Measurements from ENCODE around the gene GRK5.
"Not testable (repeated sequence)": the region's sequence is repeated elsewhere in the genome, so short reads cannot be mapped to it uniquely, and the experiment has no call there.

The GRK5 gene

DNA sequence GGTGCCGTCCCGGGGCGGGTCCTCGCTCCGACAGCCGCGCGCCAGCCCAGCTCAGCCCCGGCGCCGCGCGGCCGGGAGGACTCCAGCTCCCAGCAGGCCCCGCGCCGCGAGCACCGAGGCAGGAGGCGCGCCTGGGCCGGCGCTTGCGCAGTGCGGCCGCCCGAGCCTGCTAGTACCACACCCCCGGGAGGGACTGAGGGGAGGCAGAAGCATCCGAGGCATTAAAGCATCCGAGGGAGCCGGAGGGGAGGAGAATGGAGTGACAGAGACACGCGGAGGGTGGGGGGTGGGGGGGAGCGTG lies at the start of gene GRK5:
Gene GRK5, plus strand, starts transcription at position 206 of the 301 bp plus-strand sequence. CDS start 347 bp downstream, outside the sequence.
- peak; percentile 87 for DNase-seq

DNA sequence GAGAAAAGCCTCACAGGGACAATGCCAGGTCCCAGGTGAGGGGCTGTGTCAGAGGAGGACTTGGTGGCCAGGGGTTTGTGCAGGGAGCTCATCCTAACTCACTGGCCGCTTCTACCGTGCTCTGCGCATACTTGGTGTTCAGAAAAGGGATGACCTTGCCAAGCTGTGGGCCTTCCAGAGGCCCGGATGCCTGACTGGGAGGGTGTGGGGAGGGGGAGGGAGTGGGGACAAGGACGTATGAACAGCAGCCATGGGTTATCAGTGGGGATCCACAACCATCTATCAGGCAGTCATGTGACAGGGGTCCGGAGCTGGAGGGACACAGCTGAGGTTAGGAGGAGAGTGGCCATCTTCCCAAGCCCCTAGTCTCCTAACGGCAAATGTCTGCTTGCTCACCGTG lies 48.0 kb upstream of the GRK5 start:
- no peak for DNase-seq

- DNase-seq: no peak
Observed at GRCh38 chr10:119161680-119162451, 45.5 kb upstream of the GRK5 start.

- DNase-seq: no peak
Observed at GRCh38 chr10:119162452-119163092, 44.8 kb upstream of the GRK5 start.

DNA sequence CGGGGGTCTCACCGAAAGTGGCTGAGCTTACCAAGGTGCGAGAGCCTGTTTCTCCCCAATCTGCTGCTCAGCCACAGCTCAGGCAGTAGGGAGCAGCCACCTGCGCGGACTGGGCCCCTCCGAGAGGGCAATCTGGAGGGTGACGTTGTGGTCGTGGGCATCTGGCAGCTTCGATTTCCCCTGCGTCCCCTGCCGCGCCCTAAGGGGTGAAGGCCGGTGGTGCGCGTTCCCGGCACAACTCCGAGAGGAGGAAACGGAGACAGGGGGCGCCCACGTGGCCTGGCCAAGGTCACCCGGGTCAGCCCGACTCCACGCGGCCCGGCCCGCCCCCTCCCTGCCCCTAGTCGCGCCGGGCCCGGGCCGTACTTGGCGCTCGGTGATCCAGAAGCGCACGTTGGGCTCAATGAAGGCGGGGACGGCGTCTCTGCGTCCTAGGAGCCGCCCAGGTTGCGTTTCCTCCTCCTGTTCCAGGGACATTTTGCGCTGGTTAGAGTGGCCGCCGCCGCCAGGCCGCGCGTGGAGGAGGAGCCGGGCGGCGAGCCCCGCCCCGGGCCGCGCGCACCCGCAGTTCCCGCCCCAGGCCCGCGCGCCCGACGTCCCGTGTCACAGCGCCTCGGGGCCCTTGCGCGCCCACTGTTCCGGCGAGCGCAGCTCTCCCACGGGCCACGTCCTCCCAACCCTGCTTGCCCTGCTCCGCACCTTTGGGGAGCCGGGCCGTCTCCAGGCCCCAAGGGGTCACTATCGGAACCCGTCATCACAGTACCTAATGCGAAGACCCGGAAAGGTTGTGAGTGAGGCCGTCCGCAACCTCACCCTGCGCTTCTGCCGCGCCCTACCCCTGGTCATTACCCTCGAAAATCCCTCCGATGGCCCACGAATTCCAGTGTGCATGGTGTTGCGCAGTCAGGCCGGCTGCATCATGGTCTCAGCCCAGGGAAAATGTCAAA lies 41.9 kb upstream of the GRK5 start, which contains the start of gene SFXN4:
Gene SFXN4, minus strand, starts transcription at position 544 of the 947 bp plus-strand sequence. Its CDS starts 67 bp downstream, at position 477.
- peak; percentile 62 for DNase-seq

DNA sequence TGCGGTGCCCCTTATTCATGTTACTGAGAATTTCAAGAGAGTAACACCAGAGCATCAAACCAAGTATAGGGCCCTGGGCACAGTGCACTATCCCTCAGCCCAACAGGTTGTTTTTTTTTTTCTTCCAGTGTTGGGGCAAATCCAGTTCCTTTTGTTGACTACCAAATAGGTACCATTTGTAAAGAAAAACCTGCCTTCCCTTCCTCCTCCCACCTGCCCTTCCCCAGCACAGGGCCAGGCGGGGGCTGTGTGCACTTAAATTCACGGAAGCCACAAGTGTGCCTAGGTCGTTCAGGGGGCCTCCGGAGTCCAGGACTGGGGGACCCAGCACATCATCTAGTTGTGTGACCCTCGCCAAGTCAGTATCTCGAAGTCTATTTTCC lies 41.3 kb upstream of the GRK5 start:
- DNase-seq: no peak

- no peak for DNase-seq
Observed at GRCh38 chr10:119166564-119166963, 40.8 kb upstream of the GRK5 start.

- no peak for DNase-seq
Observed at GRCh38 chr10:119167041-119167440, 40.3 kb upstream of the GRK5 start.

GRCh38 chr10:119174109-119174508 lies 33.3 kb upstream of the GRK5 start:
- DNase-seq: no peak

GRCh38 chr10:119176166-119176565 lies 31.2 kb upstream of the GRK5 start:
- no peak for DNase-seq

- no peak for DNase-seq
Observed at GRCh38 chr10:119177708-119178371, 29.5 kb upstream of the GRK5 start.

DNA sequence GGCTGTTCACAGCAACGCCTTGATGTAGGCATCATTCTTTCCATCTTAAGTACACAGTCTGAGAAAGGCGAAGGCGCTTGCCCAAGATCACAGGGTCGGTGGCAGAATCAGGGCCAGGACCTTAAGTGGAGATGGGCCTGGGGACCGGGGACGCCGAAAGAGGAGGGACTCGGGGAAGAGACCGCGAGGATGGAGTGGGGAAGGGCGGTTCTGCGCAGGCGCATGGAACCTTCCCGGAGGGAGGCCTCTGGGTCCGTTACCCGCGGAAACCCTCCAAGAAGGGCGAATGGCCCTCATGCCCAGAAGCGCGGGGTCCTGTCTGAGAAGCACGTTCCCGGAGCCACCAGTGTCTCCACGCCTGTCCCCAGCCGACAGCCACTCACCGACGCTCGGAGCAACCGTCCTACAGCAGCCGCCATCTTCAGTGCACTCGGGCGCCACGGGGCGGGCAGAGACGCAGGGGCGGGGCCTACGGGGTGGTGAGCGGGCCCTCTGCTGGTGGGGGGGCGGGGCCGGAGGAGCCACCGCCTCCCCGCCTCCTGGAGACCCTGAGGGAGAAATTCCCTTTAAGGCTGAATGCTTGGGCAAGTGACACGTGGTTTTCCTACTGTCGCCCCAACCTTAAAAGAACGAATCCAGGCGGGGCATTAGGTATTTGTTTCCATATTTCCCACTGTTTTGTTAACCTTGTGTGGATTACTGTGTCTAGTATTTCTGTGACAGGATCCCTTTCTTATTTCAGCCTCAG lies 28.8 kb upstream of the GRK5 start, which contains the start of gene PRDX3:
Gene PRDX3, minus strand, starts transcription at position 441 of the 748 bp plus-strand sequence. Its CDS starts 22 bp downstream, at position 419.
- peak; percentile 91 for DNase-seq

GRCh38 chr10:119180850-119181400 lies 26.4 kb upstream of the GRK5 start:
- DNase-seq: not testable (repeated sequence)

GRCh38 chr10:119183664-119184412 lies 23.5 kb upstream of the GRK5 start:
- DNase-seq: no peak

DNA sequence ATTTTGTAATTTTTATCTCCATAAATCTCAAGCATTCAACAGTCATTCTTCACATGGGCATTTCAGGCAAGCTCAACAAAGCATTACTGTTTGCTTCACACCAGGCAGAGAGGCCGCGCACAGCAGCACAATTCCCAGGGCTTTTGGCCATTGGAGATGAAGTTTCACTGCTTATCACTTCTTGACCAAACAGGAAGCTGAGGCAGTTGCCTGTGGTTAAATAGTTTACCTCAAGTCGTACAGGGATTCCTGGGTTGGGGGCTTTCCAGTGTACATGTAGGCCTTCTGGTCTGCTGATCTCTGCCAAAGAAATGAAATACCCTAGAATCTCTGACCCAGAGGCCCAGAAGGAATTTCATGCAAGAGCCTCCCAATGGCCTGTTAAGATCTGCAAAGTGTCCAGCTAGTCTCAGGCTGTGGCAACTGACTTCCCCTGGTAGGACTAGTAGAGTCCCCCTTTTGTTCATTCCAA lies 17.5 kb upstream of the GRK5 start:
- DNase-seq: no peak

DNA sequence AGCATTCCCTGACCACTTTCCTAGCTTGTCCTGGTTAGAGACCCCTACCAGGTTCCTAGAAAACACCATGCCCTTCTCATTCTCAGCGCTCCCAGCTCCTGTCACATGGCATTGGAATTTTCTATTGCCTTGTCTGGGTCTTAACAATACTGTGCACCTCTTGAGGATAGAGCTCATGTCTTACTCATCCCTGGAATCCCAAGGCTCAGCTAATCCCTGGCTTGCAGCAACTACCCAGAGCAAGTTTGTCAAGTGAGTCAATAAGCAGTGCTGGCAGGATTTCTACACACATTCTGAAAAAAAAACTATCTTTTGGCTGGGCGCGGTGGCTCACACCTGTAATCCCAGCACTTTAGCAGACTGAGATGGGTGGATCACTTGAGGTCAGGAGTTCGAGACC lies 17.0 kb upstream of the GRK5 start:
- DNase-seq: no peak

DNA sequence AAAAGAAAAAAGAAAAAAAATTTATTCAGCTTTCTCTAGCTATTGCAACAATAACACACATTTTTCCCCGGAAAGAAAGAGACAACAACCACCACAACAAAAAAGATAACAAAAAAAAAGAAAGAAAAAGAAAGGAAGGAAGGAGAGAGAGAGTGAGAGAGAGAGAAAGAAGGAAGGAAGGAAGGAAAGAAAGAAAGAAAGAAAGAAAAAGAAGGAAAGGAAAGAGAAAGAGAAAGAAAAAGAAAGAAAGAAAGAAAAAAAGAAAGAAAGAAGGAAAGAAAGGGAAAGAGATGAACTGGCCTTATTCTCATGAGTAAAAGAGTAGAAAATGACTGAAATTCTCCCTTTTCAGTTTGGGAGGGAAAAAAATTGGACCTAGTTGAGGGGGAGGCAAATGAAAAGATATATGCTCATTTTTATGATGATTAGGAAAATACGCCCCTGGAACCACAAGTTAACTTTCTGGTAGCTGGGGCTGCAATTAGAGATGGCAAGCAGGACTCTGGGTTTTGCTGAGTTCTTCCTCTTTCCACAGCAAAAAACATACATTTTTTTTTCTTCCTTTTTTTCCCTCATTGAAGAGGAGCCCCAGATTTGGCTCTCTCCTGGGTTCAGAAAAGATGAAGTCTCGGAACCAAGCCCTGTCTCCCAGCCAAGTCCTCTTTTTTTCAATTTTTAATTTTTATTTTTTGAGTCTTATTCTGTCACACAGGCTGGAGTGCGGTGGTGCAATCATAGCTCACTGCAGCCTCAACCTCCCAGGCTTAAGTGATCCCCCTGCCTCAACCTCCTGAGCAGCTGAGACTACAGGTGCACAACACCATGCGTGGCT lies 16.2 kb upstream of the GRK5 start:
- DNase-seq: no peak

- no peak for DNase-seq
Observed at GRCh38 chr10:119191881-119192280, 15.5 kb upstream of the GRK5 start.

DNA sequence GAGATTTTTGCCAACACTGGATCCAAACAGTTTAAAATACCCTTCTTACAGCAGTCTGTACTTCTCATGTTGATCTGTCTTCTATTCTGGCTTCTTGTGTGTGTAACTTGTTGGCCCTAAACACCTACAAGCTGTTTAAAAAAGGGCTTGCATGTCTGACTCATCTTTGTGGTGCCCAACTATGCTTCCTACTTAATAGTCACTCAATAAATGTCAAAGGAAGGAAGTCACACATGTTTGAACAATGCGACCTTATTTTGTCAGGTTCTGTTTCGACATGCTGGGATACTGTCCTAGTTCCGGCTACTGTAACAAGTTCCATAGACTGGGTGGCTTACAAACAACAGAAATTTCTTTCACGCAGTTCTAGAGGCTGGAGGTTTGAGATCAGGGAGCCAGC lies 9.4 kb upstream of the GRK5 start:
- DNase-seq: no peak

GRCh38 chr10:119198438-119198837 lies 8.9 kb upstream of the GRK5 start:
- no peak for DNase-seq
